GM04504 (cell line): Measurements from ENCODE around the gene TEX9.
"Not testable (repeated sequence)": the region's sequence is repeated elsewhere in the genome, so short reads cannot be mapped to it uniquely, and the experiment has no call there.

Experiments
- DNase-seq: peaks from one replicate; pipeline ENCODE4 v3.0.0-alpha.2; 2012; ENCODE audit warnings: low read depth

TEX9 gene

GRCh38 chr15:56365075-56365711 lies at the start of gene TEX9:
Gene TEX9, plus strand, starts transcription at chr15:56365426. Its CDS starts 25 bp downstream, at chr15:56365451.
- peak; percentile 63 for DNase-seq

GRCh38 chr15:56316561-56316960 lies 48.7 kb upstream of the TEX9 start:
- not testable (repeated sequence) for DNase-seq

GRCh38 chr15:56320316-56320715 lies 44.9 kb upstream of the TEX9 start:
- no peak for DNase-seq

- DNase-seq, result no peak
These were observed 44.4 kb upstream of the TEX9 start for GRCh38 chr15:56320861-56321260.

- no peak for DNase-seq
These were observed 42.8 kb upstream of the TEX9 start for GRCh38 chr15:56322444-56322843.

- no peak for DNase-seq
These were observed 41.8 kb upstream of the TEX9 start for GRCh38 chr15:56323435-56323834.

- DNase-seq, result peak; percentile 33
These were observed 40.0 kb upstream of the TEX9 start for GRCh38 chr15:56325186-56325585.

- no peak for DNase-seq
These were observed 37.3 kb upstream of the TEX9 start for GRCh38 chr15:56327721-56328502.

- DNase-seq, result no peak
These were observed 28.0 kb upstream of the TEX9 start for GRCh38 chr15:56337084-56337725.

GRCh38 chr15:56339594-56339993 lies 25.6 kb upstream of the TEX9 start:
- DNase-seq, result no peak

GRCh38 chr15:56341201-56341600 lies 24.0 kb upstream of the TEX9 start:
- DNase-seq, result no peak

GRCh38 chr15:56342653-56343052 lies 22.6 kb upstream of the TEX9 start:
- DNase-seq, result no peak

- DNase-seq, result no peak
These were observed 21.3 kb upstream of the TEX9 start for GRCh38 chr15:56343879-56344278.

- no peak for DNase-seq
These were observed 20.9 kb upstream of the TEX9 start for GRCh38 chr15:56344336-56344735.

- DNase-seq, result no peak
These were observed 18.8 kb upstream of the TEX9 start for GRCh38 chr15:56346414-56346813.

GRCh38 chr15:56349554-56349953 lies 15.7 kb upstream of the TEX9 start:
- no peak for DNase-seq

GRCh38 chr15:56351353-56351752 lies 13.9 kb upstream of the TEX9 start:
- DNase-seq, result no peak

GRCh38 chr15:56351957-56352506 lies 13.2 kb upstream of the TEX9 start:
- DNase-seq, result no peak

GRCh38 chr15:56353119-56353518 lies 12.1 kb upstream of the TEX9 start:
- DNase-seq, result no peak

- no peak for DNase-seq
These were observed 11.5 kb upstream of the TEX9 start for GRCh38 chr15:56353740-56354139.

GRCh38 chr15:56356616-56357015 lies 8.6 kb upstream of the TEX9 start:
- peak; percentile 17 for DNase-seq

GRCh38 chr15:56358604-56359003 lies 6.6 kb upstream of the TEX9 start:
- no peak for DNase-seq

- no peak for DNase-seq
These were observed 3.2 kb upstream of the TEX9 start for GRCh38 chr15:56361987-56362386.
